ENCODE measurements around the gene PIH1D1.
A peak's percentile ranks its signal among the peaks of the same experiment; 100 is the strongest.

The PIH1D1 gene

GRCh38 chr19:49432141-49433073 is 19.2 kb downstream of the PIH1D1 start:
- DNase-seq: no peak

- DNase-seq: no peak
These were observed 20.3 kb downstream of the PIH1D1 start for GRCh38 chr19:49431330-49431749.

- DNase-seq: no peak
These were observed 20.8 kb downstream of the PIH1D1 start for GRCh38 chr19:49430678-49431329.

- no peak for DNase-seq
These were observed 21.4 kb downstream of the PIH1D1 start for GRCh38 chr19:49430172-49430677.

GRCh38 chr19:49428547-49429451 is 22.8 kb downstream of the PIH1D1 start:
- DNase-seq: no peak

GRCh38 chr19:49427855-49428546 is 23.6 kb downstream of the PIH1D1 start:
- no peak for DNase-seq

GRCh38 chr19:49427339-49427738 is 24.3 kb downstream of the PIH1D1 start:
- no peak for DNase-seq

- peak; percentile 28 for DNase-seq
These were observed 25.6 kb downstream of the PIH1D1 start for GRCh38 chr19:49425922-49426592.

GRCh38 chr19:49425178-49425577 is 26.4 kb downstream of the PIH1D1 start, which contains the start of gene GFY:
Gene GFY (plus strand): TSS chr19:49425388. CDS start chr19:49426431, 1,043 bp downstream.
- no peak for DNase-seq

- no peak for DNase-seq
These were observed 27.7 kb downstream of the PIH1D1 start for GRCh38 chr19:49423985-49424303.

GRCh38 chr19:49423071-49423984 is 28.3 kb downstream of the PIH1D1 start, which contains the start of gene PTH2:
Gene PTH2 (minus strand): TSS chr19:49423441. CDS start chr19:49423339, 102 bp downstream.
- no peak for DNase-seq

GRCh38 chr19:49422407-49423070 is 29.1 kb downstream of the PIH1D1 start:
- no peak for DNase-seq

GRCh38 chr19:49421878-49422202 is 29.8 kb downstream of the PIH1D1 start:
- DNase-seq: no peak

- DNase-seq: peak; percentile 35
These were observed 30.4 kb downstream of the PIH1D1 start for GRCh38 chr19:49421039-49421877.

- DNase-seq: no peak
These were observed 31.4 kb downstream of the PIH1D1 start for GRCh38 chr19:49420227-49420626.

- no peak for DNase-seq
These were observed 32.4 kb downstream of the PIH1D1 start for GRCh38 chr19:49419173-49419572.

GRCh38 chr19:49418511-49418910 is 33.1 kb downstream of the PIH1D1 start:
- no peak for DNase-seq

- no peak for DNase-seq
These were observed 34.5 kb downstream of the PIH1D1 start for GRCh38 chr19:49417088-49417487.

GRCh38 chr19:49415810-49416200 is 35.8 kb downstream of the PIH1D1 start:
- no peak for DNase-seq
